ENCODE data around the gene CSTF1. TPM values are rescaled to one million over a fixed set of nuclear protein-coding genes. Genes with fewer than 3 reads are reported as not detected.

CSTF1 gene
- total RNA-seq, 1 experiment from 2014 or later = 60.2 TPM

DNA sequence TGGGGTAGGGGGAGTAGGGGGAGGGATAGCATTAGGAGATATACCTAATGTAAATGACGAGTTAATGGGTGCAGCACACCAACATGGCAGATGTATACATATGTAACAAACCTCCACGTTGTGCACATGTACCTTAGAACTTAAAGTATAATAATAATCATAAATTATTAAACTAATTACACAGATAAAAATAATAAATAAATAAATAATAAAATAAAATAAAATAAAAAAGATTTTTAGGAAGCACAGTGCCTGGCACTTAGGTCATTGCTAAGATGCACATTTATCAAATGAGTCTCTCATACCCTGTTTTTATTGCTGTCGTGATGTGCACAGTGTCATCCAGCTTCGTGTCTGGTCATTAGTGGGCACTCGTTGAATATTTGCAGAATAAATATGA, 57.0 kb downstream of the CSTF1 start:
- CTCF ChIA-PET = no interaction called here
- H3K4me1 ChIP-seq (ENCODE audit: insufficient read depth, low read length) = peaks cover 10% of the 10 kb centered on the region
- no peaks in the 10 kb centered on the region for H3F3A ChIP-seq (ENCODE audit: low read length, unreplicated experiment)
- no TSS peak for BruUV-seq (replicated peaks)
- no peaks in the 10 kb centered on the region for H3K9me2 ChIP-seq (replicated peaks; ENCODE audit: low read length)
- no peaks in the 10 kb centered on the region for H4K20me1 ChIP-seq (ENCODE audit: low read length)
- TF ChIP-seq EZH2phosphoT487 (IDR thresholded peaks at IDR 0.05; ENCODE audit: borderline replicate concordance, low read length) = no peak
- no peak for TF ChIP-seq EZH2 (IDR thresholded peaks at IDR 0.05; ENCODE audit: low read length, unreplicated experiment)
- no peak for TF ChIP-seq CTCF (conservative IDR thresholded peaks at IDR 0.05; ENCODE audit: low read depth, low read length)
- H3K27me3 ChIP-seq (ENCODE audit: low read length) = no peaks in the 10 kb centered on the region
- DNase-seq (no peak), ATAC-seq (no peak)
- no peak overlapping the region for H2AFZ ChIP-seq (ENCODE audit: low read length)
- no peak overlapping the region for H3K4me2 ChIP-seq (ENCODE audit: low read length)
- intact Hi-C loops (cut with micrococcal nuclease) = no loop called here
- POLR2A ChIA-PET (ENCODE audit: unreplicated experiment) = no interaction called here
- no peaks in the 10 kb centered on the region for H3K36me3 ChIP-seq (ENCODE audit: low read depth, low read length)
- H3K79me2 ChIP-seq (ENCODE audit: low read length) = no peaks in the 10 kb centered on the region
- H3K9ac ChIP-seq (ENCODE audit: low read length) = no peak overlapping the region
- H3K4me3 ChIP-seq (ENCODE audit: low read length) = no peak overlapping the region
- H3K27ac ChIP-seq (ENCODE audit: low read length) = no peak overlapping the region
- H3K9me3 ChIP-seq (ENCODE audit: low read length) = no peaks in the 10 kb centered on the region

DNA sequence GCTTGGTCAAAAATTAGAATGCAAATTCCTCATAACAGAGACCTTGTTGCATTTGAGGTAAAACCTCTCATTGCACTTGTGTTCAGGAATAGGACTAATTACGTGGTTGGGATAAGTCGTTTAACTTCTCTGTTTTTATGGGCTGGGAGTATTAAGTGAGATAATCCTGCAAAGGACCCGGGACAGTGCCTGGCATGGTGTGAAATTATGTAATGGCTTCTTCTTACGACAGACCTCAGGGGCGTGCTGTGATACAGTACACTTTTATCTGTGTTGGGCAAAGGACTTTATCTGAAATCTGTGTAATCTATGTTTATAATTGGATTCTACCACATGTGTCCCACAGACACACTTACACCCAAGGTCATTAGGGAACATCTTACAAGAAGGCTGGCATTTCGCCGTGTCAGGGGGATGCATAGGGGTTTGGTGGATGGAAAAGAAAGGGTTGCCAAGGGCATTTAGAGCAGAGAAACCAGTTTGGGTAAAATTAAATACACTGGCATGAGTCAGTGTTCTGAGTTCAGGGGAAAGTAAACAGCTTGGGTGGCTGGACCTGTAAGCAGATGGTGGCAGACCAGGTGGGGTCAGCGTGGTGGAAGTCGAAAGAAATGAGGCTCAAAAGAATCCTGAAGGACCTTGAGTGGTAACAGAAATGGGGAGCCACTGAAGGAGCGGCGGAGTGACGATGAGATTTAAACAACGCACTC, 58.8 kb downstream of the CSTF1 start:
- H3K9me2 ChIP-seq (replicated peaks; ENCODE audit: low read length) = no peaks in the 10 kb centered on the region
- CTCF ChIA-PET = no interaction called here
- H3K9ac ChIP-seq (ENCODE audit: low read length) = no peak overlapping the region
- no TSS peak for BruUV-seq (replicated peaks)
- no peaks in the 10 kb centered on the region for H4K20me1 ChIP-seq (ENCODE audit: low read length)
- no peak overlapping the region for H3K4me2 ChIP-seq (ENCODE audit: low read length)
- no peaks in the 10 kb centered on the region for H3F3A ChIP-seq (ENCODE audit: low read length, unreplicated experiment)
- H3K27ac ChIP-seq (ENCODE audit: low read length) = no peak overlapping the region
- no peak overlapping the region for H2AFZ ChIP-seq (ENCODE audit: low read length)
- no peaks in the 10 kb centered on the region for H3K27me3 ChIP-seq (ENCODE audit: low read length)
- H3K36me3 ChIP-seq (ENCODE audit: low read depth, low read length) = no peaks in the 10 kb centered on the region
- ATAC-seq = peak; percentile 48; the same call in 1 of the 2 replicates
- H3K9me3 ChIP-seq (ENCODE audit: low read length) = no peaks in the 10 kb centered on the region
- no peaks in the 10 kb centered on the region for H3K79me2 ChIP-seq (ENCODE audit: low read length)
- DNase-seq = peak; percentile 68
- no peak overlapping the region for H3K4me3 ChIP-seq (ENCODE audit: low read length)
- intact Hi-C loops (cut with micrococcal nuclease) = no loop called here
- TF ChIP-seq CTCF (conservative IDR thresholded peaks at IDR 0.05; ENCODE audit: low read depth, low read length) (no peak), EZH2phosphoT487 (IDR thresholded peaks at IDR 0.05; ENCODE audit: borderline replicate concordance, low read length) (no peak), EZH2 (IDR thresholded peaks at IDR 0.05; ENCODE audit: low read length, unreplicated experiment) (no peak)
- H3K4me1 ChIP-seq (ENCODE audit: insufficient read depth, low read length) = peaks cover 10% of the 10 kb centered on the region
- POLR2A ChIA-PET (ENCODE audit: unreplicated experiment) = no interaction called here

DNA sequence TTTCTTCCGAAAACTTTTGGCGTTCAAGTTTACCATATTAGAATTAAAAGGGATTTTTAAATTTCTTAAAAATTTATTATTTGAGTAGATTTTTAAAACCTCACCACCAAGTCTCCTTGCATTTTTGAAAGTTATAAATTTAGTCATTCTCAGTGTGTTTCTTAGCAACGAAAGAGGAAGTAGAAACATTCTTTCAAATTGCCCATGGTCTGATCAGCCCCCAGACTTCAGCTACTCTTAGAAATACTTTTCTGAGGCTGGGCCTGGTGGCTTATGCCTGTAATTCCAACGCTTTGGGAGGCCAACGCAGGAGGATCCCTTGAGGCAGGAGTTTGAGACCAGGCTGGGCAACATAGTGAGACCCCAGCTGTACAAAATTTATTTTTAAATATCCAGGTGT, 60.9 kb downstream of the CSTF1 start:
- no peak for TF ChIP-seq EZH2phosphoT487 (IDR thresholded peaks at IDR 0.05; ENCODE audit: borderline replicate concordance, low read length)
- TF ChIP-seq CTCF (conservative IDR thresholded peaks at IDR 0.05; ENCODE audit: low read depth, low read length) = no peak
- TF ChIP-seq EZH2 (IDR thresholded peaks at IDR 0.05; ENCODE audit: low read length, unreplicated experiment) = no peak

More for the DNA sequence above, 60.9 kb downstream of the CSTF1 start:
- Histone ChIP-seq H3K4me1 (ENCODE audit: insufficient read depth, low read length) (peaks cover 10% of the 10 kb centered on the region), H3K36me3 (ENCODE audit: low read depth, low read length) (no peaks in the 10 kb centered on the region), H3K27me3 (ENCODE audit: low read length) (peaks cover under 1% of the 10 kb centered on the region; the same call in 1 of the 2 replicates), H3K4me3 (ENCODE audit: low read length) (no peak overlapping the region), H2AFZ (ENCODE audit: low read length) (no peak overlapping the region), H3K9me3 (ENCODE audit: low read length) (no peaks in the 10 kb centered on the region), H3K9me2 (replicated peaks; ENCODE audit: low read length) (no peaks in the 10 kb centered on the region), H3F3A (ENCODE audit: low read length, unreplicated experiment) (no peaks in the 10 kb centered on the region), H3K9ac (ENCODE audit: low read length) (no peak overlapping the region), H3K27ac (ENCODE audit: low read length) (no peak overlapping the region), H4K20me1 (ENCODE audit: low read length) (no peaks in the 10 kb centered on the region), H3K4me2 (ENCODE audit: low read length) (no peak overlapping the region), H3K79me2 (ENCODE audit: low read length) (no peaks in the 10 kb centered on the region)
- ATAC-seq (no peak), DNase-seq (no peak)
- ChIA-PET POLR2A (ENCODE audit: unreplicated experiment) (no interaction called here), CTCF (no interaction called here)
- no TSS peak for BruUV-seq (replicated peaks)
- intact Hi-C loops (cut with micrococcal nuclease) = no loop called here

All from PC-3 (cell line).